MM.1S (cell line): ENCODE data around the gene RFK.

Experiments
- DNase-seq: peaks from one replicate; pipeline ENCODE4 v3.0.0-alpha.2; 2015
- H2AFZ ChIP-seq: fragments of 300-600 bp; sonication (generic); 2 replicates; pipeline ENCODE4 v1.6.0; 2016; ENCODE audit warnings: antibody characterized with exemption, low read length
- H3F3A ChIP-seq: fragments of 300-600 bp; sonication (generic); 2 replicates; pipeline ENCODE4 v1.6.1; 2016; ENCODE audit warnings: mild to moderate bottlenecking, antibody characterized with exemption, low read length, moderate library complexity, mixed read lengths; ENCODE audit not compliant: insufficient read depth
- H3K27ac ChIP-seq: fragments of 300-600 bp; sonication (generic); 2 replicates; pipeline ENCODE4 v1.5.1; 2016; ENCODE audit warnings: mild to moderate bottlenecking, low read length
- H3K27me3 ChIP-seq: fragments of 300-600 bp; sonication (generic); replicated peaks from 2 replicates; pipeline ENCODE4 v1.6.0; 2016; ENCODE audit warnings: low read length; ENCODE audit not compliant: insufficient read depth
- H3K36me3 ChIP-seq: fragments of 300-600 bp; sonication (generic); replicated peaks from 2 replicates; pipeline ENCODE4 v1.6.1; 2016; ENCODE audit warnings: mild to moderate bottlenecking, low read length, mixed read lengths; ENCODE audit not compliant: insufficient read depth
- H3K4me1 ChIP-seq: fragments of 300-600 bp; sonication (generic); 2 replicates; pipeline ENCODE4 v1.6.1; 2016; ENCODE audit warnings: low read length, mixed read lengths
- H3K4me2 ChIP-seq: fragments of 300-600 bp; sonication (generic); 2 replicates; pipeline ENCODE4 v1.6.0; 2016; ENCODE audit warnings: low read depth, low read length
- H3K4me3 ChIP-seq: fragments of 300-600 bp; sonication (generic); 2 replicates; pipeline ENCODE4 v1.5.1; 2016; ENCODE audit warnings: low read length, mixed read lengths
- H3K79me2 ChIP-seq: fragments of 300-600 bp; sonication (generic); 2 replicates; pipeline ENCODE4 v1.6.1; 2016; ENCODE audit warnings: mixed run types, low read length, mixed read lengths
- H3K9ac ChIP-seq: fragments of 300-600 bp; sonication (generic); 2 replicates; pipeline ENCODE4 v1.6.1; 2016; ENCODE audit warnings: low read length, mixed read lengths
- H3K9me2 ChIP-seq: fragments of 300-600 bp; sonication (generic); replicated peaks from 2 replicates; pipeline ENCODE4 v1.6.1; 2016; ENCODE audit warnings: mild to moderate bottlenecking, low read length, mixed read lengths; ENCODE audit not compliant: insufficient read depth
- H3K9me3 ChIP-seq: fragments of 300-600 bp; sonication (generic); replicated peaks from 2 replicates; pipeline ENCODE4 v1.6.1; 2016; ENCODE audit warnings: mild to moderate bottlenecking, low read length, mixed read lengths; ENCODE audit not compliant: insufficient read depth
- H4K20me1 ChIP-seq: fragments of 300-600 bp; sonication (generic); 2 replicates; pipeline ENCODE4 v1.6.1; 2016; ENCODE audit warnings: mild to moderate bottlenecking, low read length, moderate library complexity, mixed read lengths; ENCODE audit not compliant: insufficient read depth
- CTCF ChIP-seq: fragments of 300-600 bp; sonication (generic); IDR thresholded peaks from 2 replicates; pipeline ENCODE4 v1.5.1; 2016; ENCODE audit warnings: antibody characterized with exemption, low read length, mixed read lengths
- EZH2 ChIP-seq: fragments of 300-600 bp; sonication (generic); optimal IDR thresholded peaks from 2 replicates; pipeline ENCODE3; 2017; ENCODE audit warnings: low read depth, mild to moderate bottlenecking, antibody characterized with exemption, low read length, mixed read lengths
- EZH2phosphoT487 ChIP-seq: fragments of 300-600 bp; sonication (generic); IDR thresholded peaks from 2 replicates; pipeline ENCODE4 v1.6.1; 2018; ENCODE audit warnings: antibody characterized with exemption, low read length

Gene RFK

DNA sequence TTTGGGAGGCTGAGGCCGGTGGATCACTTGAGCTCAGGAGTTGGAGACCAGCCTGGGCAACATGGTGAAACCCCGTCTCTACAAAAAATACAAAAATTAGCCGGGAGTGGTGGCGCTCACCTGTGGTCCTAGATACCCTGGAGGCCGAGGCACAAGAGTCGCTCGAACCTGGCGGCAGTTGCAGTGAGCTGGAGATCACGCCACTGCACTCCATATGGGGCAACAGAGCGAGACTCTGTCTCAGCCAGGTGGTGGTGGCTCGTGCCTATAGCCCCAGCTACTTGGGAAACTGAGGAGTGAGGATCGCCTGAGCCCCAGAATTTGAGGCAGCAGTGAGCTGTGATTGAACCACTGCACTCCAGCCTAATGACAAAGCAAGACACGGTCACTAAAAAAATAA, 2.4 kb upstream of the RFK start:
- Histone ChIP-seq H3K9me2 (no peaks in the 10 kb centered on the region), H3K27me3 (no peaks in the 10 kb centered on the region), H3K4me1 (no peaks in the 10 kb centered on the region), H3K4me3 (no peak overlapping the region), H3K27ac (no peak overlapping the region), H3K36me3 (no peaks in the 10 kb centered on the region), H3K9me3 (no peaks in the 10 kb centered on the region), H3F3A (peaks cover 7% of the 10 kb centered on the region), H3K79me2 (peaks cover 20% of the 10 kb centered on the region), H4K20me1 (no peaks in the 10 kb centered on the region), H3K9ac (no peak overlapping the region), H2AFZ (no peak overlapping the region), H3K4me2 (no peak overlapping the region)
- DNase-seq, result no peak
- TF ChIP-seq EZH2phosphoT487 (no peak), CTCF (no peak), EZH2 (no peak)

DNA sequence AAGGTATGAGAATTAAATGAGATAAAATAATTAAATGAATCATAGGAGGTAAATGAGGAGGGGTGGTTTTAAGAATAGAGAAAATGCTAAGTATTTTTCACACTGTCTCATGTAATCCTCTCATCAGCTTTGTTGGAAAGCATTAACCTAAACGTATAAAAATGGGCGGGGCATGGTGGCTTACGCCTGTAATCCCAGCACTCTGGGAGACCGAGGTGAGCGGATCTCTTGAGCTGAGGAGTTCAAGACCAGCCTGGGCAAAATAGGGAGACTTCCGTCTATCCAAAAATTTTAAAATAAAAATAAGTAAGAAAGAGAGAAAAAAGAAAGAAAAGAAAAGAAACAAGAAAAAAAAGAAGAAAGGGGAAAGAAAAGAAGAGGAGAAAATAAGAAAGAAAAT, 1.9 kb upstream of the RFK start:
- Histone ChIP-seq H3K9me2 (no peaks in the 10 kb centered on the region), H4K20me1 (no peaks in the 10 kb centered on the region), H3K4me1 (no peaks in the 10 kb centered on the region), H3K4me2 (no peak overlapping the region), H3K9me3 (no peaks in the 10 kb centered on the region), H2AFZ (no peak overlapping the region), H3K36me3 (no peaks in the 10 kb centered on the region), H3K4me3 (no peak overlapping the region), H3K27ac (no peak overlapping the region), H3K79me2 (peaks cover 20% of the 10 kb centered on the region), H3F3A (peaks cover 7% of the 10 kb centered on the region), H3K9ac (no peak overlapping the region), H3K27me3 (no peaks in the 10 kb centered on the region)
- TF ChIP-seq CTCF, result no peak
- no peak for TF ChIP-seq EZH2
- no peak for TF ChIP-seq EZH2phosphoT487
- no peak for DNase-seq

DNA sequence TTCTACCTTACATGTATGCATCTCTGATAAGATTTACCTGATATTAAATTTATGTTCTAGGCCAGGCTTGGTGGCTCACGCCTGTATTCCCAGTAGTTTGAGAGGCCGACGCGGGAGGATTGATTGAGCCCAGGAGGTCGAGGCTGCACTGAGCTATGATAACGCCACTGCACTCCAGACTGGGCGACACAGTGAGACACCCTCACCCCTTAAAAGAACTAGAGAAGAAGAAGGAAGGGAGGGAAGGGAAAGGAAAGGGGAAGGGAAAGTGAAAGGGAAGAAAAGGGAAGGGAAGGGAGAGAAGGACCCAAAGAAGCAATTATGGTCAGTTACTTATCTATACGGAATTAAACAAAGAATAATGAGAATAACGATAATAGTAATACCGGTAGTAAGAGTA, 1.2 kb upstream of the RFK start:
- Histone ChIP-seq H3F3A (peaks cover 7% of the 10 kb centered on the region), H3K79me2 (peaks cover 25% of the 10 kb centered on the region), H4K20me1 (no peaks in the 10 kb centered on the region), H3K9me2 (no peaks in the 10 kb centered on the region), H3K9me3 (no peaks in the 10 kb centered on the region), H2AFZ (peak overlapping the region; percentile 99), H3K27ac (no peak overlapping the region), H3K36me3 (no peaks in the 10 kb centered on the region), H3K4me1 (no peaks in the 10 kb centered on the region), H3K4me3 (peak overlapping the region; percentile 91), H3K27me3 (no peaks in the 10 kb centered on the region), H3K4me2 (peak overlapping the region; percentile 86), H3K9ac (peak overlapping the region; percentile 95; the same call in 1 of the 2 replicates)
- TF ChIP-seq EZH2phosphoT487 (no peak), CTCF (no peak), EZH2 (no peak)
- no peak for DNase-seq

GRCh38 chr9:76394960-76395252, 680 bp upstream of the RFK start:
- TF ChIP-seq EZH2phosphoT487, result no peak
- TF ChIP-seq EZH2, result no peak
- TF ChIP-seq CTCF, result no peak
- Histone ChIP-seq H3K27ac (peak overlapping the region; percentile 85), H2AFZ (peak overlapping the region; percentile 99), H3K79me2 (peaks cover 25% of the 10 kb centered on the region), H4K20me1 (no peaks in the 10 kb centered on the region), H3K9ac (peak overlapping the region; percentile 95), H3K36me3 (no peaks in the 10 kb centered on the region), H3K4me3 (peak overlapping the region; percentile 91), H3K9me3 (no peaks in the 10 kb centered on the region), H3K27me3 (no peaks in the 10 kb centered on the region), H3K4me2 (peak overlapping the region; percentile 86), H3K4me1 (no peaks in the 10 kb centered on the region), H3F3A (peaks cover 7% of the 10 kb centered on the region), H3K9me2 (no peaks in the 10 kb centered on the region)
- DNase-seq, result peak; percentile 66
